ENCODE results near the gene CEP170.

DNA sequence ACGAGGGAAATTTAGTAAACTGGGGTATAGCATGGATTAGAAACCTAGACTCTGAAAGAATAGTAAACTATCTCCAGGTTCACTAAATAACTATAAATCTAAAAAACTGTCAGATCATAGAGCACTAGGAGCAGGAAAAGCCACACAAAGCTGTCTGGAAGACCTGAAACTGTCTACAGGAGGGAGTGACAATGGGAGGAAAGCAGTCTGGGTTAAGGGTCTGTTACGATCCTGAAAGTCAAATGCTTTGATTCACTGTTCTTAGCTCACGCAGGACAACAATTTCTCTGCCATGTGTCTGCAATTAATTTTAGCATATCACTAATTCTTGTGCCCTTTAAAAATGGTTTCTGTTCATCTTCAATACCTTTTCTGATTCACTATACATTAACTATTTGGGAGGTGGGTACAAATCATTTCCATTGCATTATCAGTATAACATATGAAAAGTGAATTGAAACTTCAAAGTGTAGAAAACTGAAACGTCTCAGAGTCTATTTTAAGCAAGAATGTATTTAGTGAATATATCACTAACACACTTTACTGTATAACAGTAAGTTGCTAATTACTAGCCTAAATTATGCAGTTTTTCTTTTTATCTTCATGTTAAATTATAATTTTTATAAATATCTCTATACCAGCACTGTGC lies 18.4 kb downstream of the CEP170 start:
- TF ChIP-seq POLR2A (IDR thresholded peaks at IDR 0.05; ENCODE audit: low read depth, low read length) (no peak), POLR2AphosphoS5 (IDR thresholded peaks at IDR 0.05; ENCODE audit: low read depth, low read length) (no peak)
